RWPE2 (cell line): ENCODE results near the gene RNF220.

ENCODE experiments used
- ATAC-seq: fragments of 200-7000 bp; cut with Tn5 transposase; 3 replicates; pipeline ENCODE4 v1.9.1; 2021; ENCODE audit warnings: low read depth
- DNase-seq: peaks from one replicate; pipeline ENCODE4 v3.0.0-alpha.2; 2020; ENCODE audit warnings: low spot score
- H3K27ac ChIP-seq: fragments of 450-650 bp; 2 replicates; pipeline ENCODE4 v1.5.1; 2017; ENCODE audit warnings: mild to moderate bottlenecking; ENCODE audit not compliant: poor library complexity, severe bottlenecking
- H3K27me3 ChIP-seq: fragments of 250-450 bp; sonication (Bioruptor Pico); 2 replicates; pipeline ENCODE4 v1.5.1; 2021; ENCODE audit warnings: mild to moderate bottlenecking, moderate library complexity; ENCODE audit not compliant: insufficient read depth, poor library complexity, severe bottlenecking
- H3K36me3 ChIP-seq: fragments of 250-450 bp; sonication (Bioruptor Pico); 2 replicates; pipeline ENCODE4 v1.5.1; 2020; ENCODE audit warnings: low read depth, mild to moderate bottlenecking, moderate library complexity
- H3K4me1 ChIP-seq: fragments of 250-450 bp; sonication (Bioruptor Pico); 2 replicates; pipeline ENCODE4 v1.5.1; 2021; ENCODE audit warnings: mild to moderate bottlenecking, moderate library complexity; ENCODE audit not compliant: insufficient read depth, poor library complexity, severe bottlenecking
- H3K4me3 ChIP-seq: fragments of 250-450 bp; sonication (Bioruptor Pico); 2 replicates; pipeline ENCODE4 v1.5.1; 2021; ENCODE audit warnings: mild to moderate bottlenecking, moderate library complexity; ENCODE audit not compliant: severe bottlenecking
- H3K9me3 ChIP-seq: fragments of 250-450 bp; sonication (Bioruptor Pico); 2 replicates; pipeline ENCODE4 v1.5.1; 2021; ENCODE audit warnings: mild to moderate bottlenecking, moderate library complexity; ENCODE audit not compliant: severe bottlenecking
- TF ChIP-seq, protein P1 (sequence below): fragments of 450-650 bp; IDR thresholded peaks from one replicate; pipeline ENCODE4 v1.5.1; 2017; ENCODE audit warnings: mild to moderate bottlenecking, moderate library complexity; ENCODE audit not compliant: poor library complexity, severe bottlenecking

Gene RNF220

DNA sequence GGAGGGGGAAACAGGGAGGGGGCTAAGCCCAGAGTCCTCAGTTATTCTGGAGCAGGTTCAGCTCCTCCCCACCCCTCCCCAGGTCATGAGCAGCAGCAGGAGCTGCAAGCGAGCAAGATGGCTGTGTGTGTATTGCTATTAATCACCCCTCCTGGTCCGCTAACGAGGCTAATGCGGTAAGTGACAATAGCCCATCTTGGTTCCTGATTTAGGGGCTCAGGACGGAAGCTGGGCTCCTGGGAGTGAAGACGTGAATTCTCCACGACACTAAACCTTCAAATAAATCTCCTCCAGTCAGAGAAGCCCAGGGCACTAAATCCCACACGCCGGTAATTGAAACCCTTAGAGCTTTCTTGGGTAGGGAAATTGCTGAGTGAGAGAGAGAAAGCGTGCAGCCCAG lies 193.1 kb downstream of the RNF220 start:
- DNase-seq (no peak), ATAC-seq (no peak)
- Histone ChIP-seq H3K27me3 (no peaks in the 10 kb centered on the region), H3K36me3 (no peaks in the 10 kb centered on the region), H3K27ac (no peak overlapping the region), H3K4me3 (no peak overlapping the region), H3K9me3 (no peaks in the 10 kb centered on the region), H3K4me1 (no peaks in the 10 kb centered on the region)
- TF ChIP-seq, protein P1, sequence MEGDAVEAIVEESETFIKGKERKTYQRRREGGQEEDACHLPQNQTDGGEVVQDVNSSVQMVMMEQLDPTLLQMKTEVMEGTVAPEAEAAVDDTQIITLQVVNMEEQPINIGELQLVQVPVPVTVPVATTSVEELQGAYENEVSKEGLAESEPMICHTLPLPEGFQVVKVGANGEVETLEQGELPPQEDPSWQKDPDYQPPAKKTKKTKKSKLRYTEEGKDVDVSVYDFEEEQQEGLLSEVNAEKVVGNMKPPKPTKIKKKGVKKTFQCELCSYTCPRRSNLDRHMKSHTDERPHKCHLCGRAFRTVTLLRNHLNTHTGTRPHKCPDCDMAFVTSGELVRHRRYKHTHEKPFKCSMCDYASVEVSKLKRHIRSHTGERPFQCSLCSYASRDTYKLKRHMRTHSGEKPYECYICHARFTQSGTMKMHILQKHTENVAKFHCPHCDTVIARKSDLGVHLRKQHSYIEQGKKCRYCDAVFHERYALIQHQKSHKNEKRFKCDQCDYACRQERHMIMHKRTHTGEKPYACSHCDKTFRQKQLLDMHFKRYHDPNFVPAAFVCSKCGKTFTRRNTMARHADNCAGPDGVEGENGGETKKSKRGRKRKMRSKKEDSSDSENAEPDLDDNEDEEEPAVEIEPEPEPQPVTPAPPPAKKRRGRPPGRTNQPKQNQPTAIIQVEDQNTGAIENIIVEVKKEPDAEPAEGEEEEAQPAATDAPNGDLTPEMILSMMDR: no peak

DNA sequence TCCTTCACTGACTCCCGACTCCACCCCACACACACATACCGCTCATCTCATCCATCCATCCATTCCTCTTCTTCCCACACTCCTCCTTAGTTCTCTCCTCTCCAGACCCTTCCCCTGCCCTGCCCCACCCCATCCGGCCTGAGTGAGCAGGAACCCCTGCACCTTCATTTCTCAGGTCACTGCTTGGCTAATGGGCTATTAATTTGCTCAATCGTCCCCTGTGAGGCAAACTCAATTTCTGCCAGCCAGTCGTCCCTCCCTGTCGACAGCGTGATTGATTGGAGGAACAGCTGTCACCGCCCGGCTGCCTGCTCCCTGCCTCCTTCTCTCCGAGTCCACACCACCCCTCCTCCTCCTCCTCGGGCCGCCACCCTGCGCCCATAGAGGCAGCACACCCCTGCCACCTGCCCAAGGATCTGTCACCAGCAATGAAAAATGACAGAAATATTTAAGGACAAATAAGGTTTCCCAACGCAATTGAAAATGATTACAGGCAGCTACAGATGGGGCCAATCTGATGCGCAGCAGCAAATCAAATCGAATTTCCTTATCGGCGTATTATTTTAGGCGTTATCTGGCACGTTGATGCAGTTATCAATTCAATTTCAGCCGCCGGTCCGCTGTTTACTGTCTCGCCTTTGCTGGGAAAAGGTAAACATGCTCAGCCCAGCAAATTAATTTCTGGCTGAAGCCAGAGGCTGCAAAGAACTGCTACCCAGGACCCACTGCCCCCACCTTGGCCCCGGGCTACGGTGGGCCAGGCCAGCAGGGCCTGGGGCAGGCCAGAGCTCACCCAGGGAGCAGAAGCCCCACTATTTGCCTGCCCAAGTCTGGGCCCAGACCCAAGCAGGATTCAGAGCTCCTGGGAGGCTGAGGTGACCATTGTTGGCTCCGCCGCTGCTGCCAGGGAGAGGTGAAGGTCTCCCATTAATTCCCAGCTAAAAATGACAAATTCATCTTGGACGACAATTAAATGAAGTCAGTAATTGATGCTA lies 197.9 kb downstream of the RNF220 start:
- TF ChIP-seq, protein P1: no peak
- Histone ChIP-seq H3K9me3 (no peaks in the 10 kb centered on the region), H3K36me3 (no peaks in the 10 kb centered on the region), H3K27ac (no peak overlapping the region), H3K27me3 (no peaks in the 10 kb centered on the region), H3K4me1 (peaks cover 9% of the 10 kb centered on the region), H3K4me3 (no peak overlapping the region)
- no peak for ATAC-seq
- DNase-seq: no peak

- TF ChIP-seq, protein P1: no peak
- H3K27me3 ChIP-seq: no peaks in the 10 kb centered on the region
- no peak overlapping the region for H3K27ac ChIP-seq
- H3K4me3 ChIP-seq: no peak overlapping the region
- DNase-seq (no peak), ATAC-seq (0 out of 3 replicates have a peak, but pooled peaks have one; percentile 26)
- H3K4me1 ChIP-seq: peaks cover 9% of the 10 kb centered on the region
- H3K9me3 ChIP-seq: no peaks in the 10 kb centered on the region
- no peaks in the 10 kb centered on the region for H3K36me3 ChIP-seq
Observed at GRCh38 chr1:44603718-44604117, 198.7 kb downstream of the RNF220 start.

- Histone ChIP-seq H3K27me3 (no peaks in the 10 kb centered on the region), H3K27ac (no peak overlapping the region), H3K9me3 (no peaks in the 10 kb centered on the region), H3K4me3 (no peak overlapping the region), H3K36me3 (no peaks in the 10 kb centered on the region), H3K4me1 (peaks cover 9% of the 10 kb centered on the region)
- no peak for DNase-seq
- TF ChIP-seq, protein P1: no peak
- ATAC-seq: no peak
Observed at GRCh38 chr1:44604157-44604955, 199.3 kb downstream of the RNF220 start.
